Measurements from ENCODE around the gene ALAS1.

- no peak for TF ChIP-seq POLR2A (IDR thresholded peaks at IDR 0.05)
- TF ChIP-seq, protein P1, sequence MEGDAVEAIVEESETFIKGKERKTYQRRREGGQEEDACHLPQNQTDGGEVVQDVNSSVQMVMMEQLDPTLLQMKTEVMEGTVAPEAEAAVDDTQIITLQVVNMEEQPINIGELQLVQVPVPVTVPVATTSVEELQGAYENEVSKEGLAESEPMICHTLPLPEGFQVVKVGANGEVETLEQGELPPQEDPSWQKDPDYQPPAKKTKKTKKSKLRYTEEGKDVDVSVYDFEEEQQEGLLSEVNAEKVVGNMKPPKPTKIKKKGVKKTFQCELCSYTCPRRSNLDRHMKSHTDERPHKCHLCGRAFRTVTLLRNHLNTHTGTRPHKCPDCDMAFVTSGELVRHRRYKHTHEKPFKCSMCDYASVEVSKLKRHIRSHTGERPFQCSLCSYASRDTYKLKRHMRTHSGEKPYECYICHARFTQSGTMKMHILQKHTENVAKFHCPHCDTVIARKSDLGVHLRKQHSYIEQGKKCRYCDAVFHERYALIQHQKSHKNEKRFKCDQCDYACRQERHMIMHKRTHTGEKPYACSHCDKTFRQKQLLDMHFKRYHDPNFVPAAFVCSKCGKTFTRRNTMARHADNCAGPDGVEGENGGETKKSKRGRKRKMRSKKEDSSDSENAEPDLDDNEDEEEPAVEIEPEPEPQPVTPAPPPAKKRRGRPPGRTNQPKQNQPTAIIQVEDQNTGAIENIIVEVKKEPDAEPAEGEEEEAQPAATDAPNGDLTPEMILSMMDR (IDR thresholded peaks at IDR 0.05) = no peak
Measured at GRCh38 chr3:52240886-52241370, 43.0 kb downstream of the ALAS1 start.

All from body of pancreas (tissue), 4 donors.